B cell (primary cell): Measurements from ENCODE around the gene CTNNA1. TPM values are rescaled to one million over a fixed set of nuclear protein-coding genes. Genes with fewer than 3 reads are reported as not detected.

ENCODE experiments used
- ATAC-seq: fragments of 200-7000 bp; cut with Tn5 transposase; one replicate; pipeline ENCODE4 v1.10.0; 2021; ENCODE audit warnings: low read depth, mild to moderate bottlenecking, moderate number of reproducible peaks, moderate library complexity
- CTCF ChIA-PET: fragments of 350-600 bp; sonication (Branson Sonifier 250); formaldehyde crosslinking; loops from one replicate; lab custom pipeline; 2021; ENCODE audit warnings: antibody characterized with exemption, inconsistent platforms; lab: Charles Lee
- POLR2A ChIA-PET: fragments of 350-600 bp; sonication (Branson Sonifier 250); formaldehyde crosslinking; loops from one replicate; lab custom pipeline; 2021; ENCODE audit warnings: antibody characterized with exemption; lab: Charles Lee
- DNase-seq: peaks from one replicate; pipeline ENCODE4 v3.0.0; 2013
- H2AFZ ChIP-seq: 2 replicates; pipeline ENCODE4 v1.6.1; 2012; ENCODE audit warnings: mild to moderate bottlenecking, low read depth, low read length; ENCODE audit not compliant: insufficient read depth, poor library complexity, severe bottlenecking
- H3K27ac ChIP-seq, 2 donors: 1 replicate in 1 of 2; 2 replicates in 1 of 2; pipeline ENCODE4 v1.5.1; 2012 to 2013; ENCODE audit warnings: low read length in 2 of 2, mild to moderate bottlenecking in 2 of 2, moderate library complexity in 1 of 2
- H3K27me3 ChIP-seq, 4 experiments: fragments of 200-600 bp in 1 of 4; sonication (generic) in 1 of 4; replicated peaks in 1 of 4; 1 replicate in 2 of 4; 2 replicates in 2 of 4; pipeline versions ENCODE4 v1.6.1 to v1.7.0; 2013 to 2016; ENCODE audit warnings: low read length in 3 of 4, mild to moderate bottlenecking in 2 of 4, mixed read lengths in 1 of 4, moderate library complexity in 1 of 4; ENCODE audit not compliant: insufficient read depth in 4 of 4, control insufficient read depth in 3 of 4; ENCODE audit errors: control extremely low read depth in 1 of 4
- H3K36me3 ChIP-seq, 2 experiments: replicated peaks in 1 of 2; 1 replicate in 1 of 2; 2 replicates in 1 of 2; pipeline versions ENCODE4 v1.6.1 to v1.7.1; 2013; ENCODE audit warnings: low read length in 1 of 2; ENCODE audit not compliant: insufficient read depth in 2 of 2, control insufficient read depth in 1 of 2; ENCODE audit errors: control extremely low read depth in 1 of 2, extremely low read depth in 1 of 2
- H3K4me1 ChIP-seq, 2 donors: fragments of 200-600 bp in 1 of 2; sonication (generic) in 1 of 2; 1 replicate in 1 of 2; 2 replicates in 1 of 2; pipeline versions ENCODE4 v1.5.1 to v1.6.1; 2013 to 2017; ENCODE audit warnings: low read length in 2 of 2; ENCODE audit not compliant: control insufficient read depth in 2 of 2, insufficient read depth in 2 of 2
- H3K4me2 ChIP-seq: replicated peaks from 2 replicates; pipeline ENCODE3; 2012; ENCODE audit warnings: mild to moderate bottlenecking, low read depth, low read length; ENCODE audit not compliant: poor library complexity, severe bottlenecking
- H3K4me3 ChIP-seq, 5 experiments: fragments of 200-600 bp in 1 of 5; sonication (generic) in 1 of 5; 1 replicate in 3 of 5; 2 replicates in 2 of 5; pipeline versions ENCODE4 v1.5.1 to v1.7.0; 2011 to 2016; ENCODE audit warnings: low read length in 4 of 5, mild to moderate bottlenecking in 4 of 5, low read depth in 2 of 5, control low read depth in 1 of 5, moderate library complexity in 1 of 5; ENCODE audit not compliant: insufficient read depth in 1 of 5; ENCODE audit errors: control extremely low read depth in 1 of 5, extremely low read depth in 1 of 5
- H3K79me2 ChIP-seq: fragments of 200-600 bp; sonication (generic); one replicate; pipeline ENCODE4 v1.6.0; 2016; ENCODE audit warnings: low read length; ENCODE audit not compliant: control insufficient read depth, insufficient read depth
- H3K9ac ChIP-seq: fragments of 200-600 bp; sonication (generic); 2 replicates; pipeline ENCODE4 v1.6.1; 2017; ENCODE audit warnings: mild to moderate bottlenecking, low read length, moderate library complexity
- H3K9me3 ChIP-seq, 3 donors: one replicate each; pipeline versions ENCODE4 v1.6.1 to v1.7.1; 2013; ENCODE audit warnings: low read length in 2 of 3; ENCODE audit not compliant: control insufficient read depth in 2 of 3, insufficient read depth in 1 of 3; ENCODE audit errors: control extremely low read depth in 1 of 3
- H4K20me1 ChIP-seq: 2 replicates; pipeline ENCODE4 v1.6.0; 2012; ENCODE audit warnings: mild to moderate bottlenecking, low read length; ENCODE audit not compliant: insufficient read depth, control insufficient read depth, poor library complexity, severe bottlenecking
- H3K27ac Mint-ChIP-seq: one replicate; pipeline ENCODE4 v1.8.0; 2021; ENCODE audit warnings: mixed read lengths
- H3K27me3 Mint-ChIP-seq: one replicate; pipeline ENCODE4 v1.8.0; 2021; ENCODE audit warnings: mixed read lengths
- H3K4me1 Mint-ChIP-seq: one replicate; pipeline ENCODE4 v1.8.0; 2021; ENCODE audit warnings: mixed read lengths
- H3K4me3 Mint-ChIP-seq: one replicate; pipeline ENCODE4 v1.8.0; 2021; ENCODE audit warnings: mixed read lengths
- H3K9me3 Mint-ChIP-seq: one replicate; pipeline ENCODE4 v1.8.0; 2022; ENCODE audit warnings: mixed read lengths; ENCODE audit not compliant: insufficient read depth
- CTCF ChIP-seq: fragments of 200-600 bp; IDR thresholded peaks from one replicate; pipeline ENCODE4 v1.8.0; 2022; ENCODE audit warnings: antibody characterized with exemption, mild to moderate bottlenecking
- EZH2 ChIP-seq: IDR thresholded peaks from 2 replicates; pipeline ENCODE4 v1.6.1; 2012; ENCODE audit warnings: borderline replicate concordance, low read depth, mild to moderate bottlenecking, moderate library complexity, low read length; ENCODE audit not compliant: insufficient read depth, poor library complexity, severe bottlenecking
- WGBS: methylation state at CpG from one replicate; pipeline ENCODE4 v1.1.5; 2013; ENCODE audit warnings: missing lambda C conversion rate; ENCODE audit not compliant: insufficient coverage; 5-methylcytosine and 5-hydroxymethylcytosine counted together
- intact Hi-C: fragments of 100-400 bp; cut with micrococcal nuclease; formaldehyde crosslinking; loops from one replicate; pipeline ENCODE4 v1.10.0; 2022
- polyA plus RNA-seq: library from polyadenylated mRNA; depleted of rRNA; stranded (reverse); fragments of >200 nt; gene quantifications from 2 replicates; pipeline ENCODE4 v1.2.3, GENCODE V29; 2012
- total RNA-seq, 2 donors: library from RNA; stranded (reverse); fragments of 120-200 nt in 1 of 2; gene quantifications; 1 replicate in 1 of 2; 2 replicates in 1 of 2; pipeline versions ENCODE4 v1.2.3 to v1.2.4, GENCODE V29; 2013 to 2022

The CTNNA1 gene
- total and polyA plus RNA-seq, 2 donors (not counting 1 experiment from before 2014, with no cell fraction given), result 22.7 to 96.0 TPM

- ChIA-PET POLR2A (no interaction called here), CTCF (interaction anchor here (1.1 to 1.5 kb wide), 2 partner anchors 12 to 402 kb away, joined by 3 to 9 read pairs; partner anchors contain the start of gene KDM3B)
- DNase-seq (peak; percentile 37), ATAC-seq (no peak)
- Mint-ChIP-seq H3K4me3 (peak overlapping the region; percentile 83), H3K27ac (peak overlapping the region; percentile 32), H3K4me1 (peaks cover 28% of the 10 kb centered on the region), H3K27me3 (no peaks in the 10 kb centered on the region), H3K9me3 (peaks cover 2% of the 10 kb centered on the region)
- Histone ChIP-seq H3K9ac (peak overlapping the region; percentile 87), H3K4me1 (peaks cover 6 to 17% of the 10 kb centered on the region in 2 donors), H3K27ac (peak overlapping the region in 1 of 2 donors; percentile 59), H3K4me2 (peak overlapping the region; percentile 97), H3K36me3 (no peaks in the 10 kb centered on the region), H3K79me2 (peaks cover 48% of the 10 kb centered on the region), H3K9me3 (peaks cover 0 to 15% (median 5%) of the 10 kb centered on the region in 3 donors), H3K4me3 (peak overlapping the region; percentile 48 to 89 (median 74)), H3K27me3 (no peaks in the 10 kb centered on the region), H4K20me1 (peaks cover 15% of the 10 kb centered on the region), H2AFZ (peak overlapping the region; percentile 96)
- TF ChIP-seq CTCF (no peak), EZH2 (no peak)
- intact Hi-C loops, result loop anchor here (5.0 kb wide), 1 partner anchor 177 kb away; the partner anchor contains the start of gene HSPA9
- 2% methylated on average over 53 of the region's 58 CpGs for WGBS
These were observed 821 bp downstream of the CTNNA1 start for GRCh38 chr5:138753794-138754698.

- Histone ChIP-seq H3K9me3 (peaks cover 0 to 20% (median 11%) of the 10 kb centered on the region in 3 donors), H3K79me2 (peaks cover 54% of the 10 kb centered on the region), H4K20me1 (peaks cover 21% of the 10 kb centered on the region), H2AFZ (no peak overlapping the region), H3K9ac (no peak overlapping the region), H3K4me2 (peak overlapping the region; percentile 97), H3K27ac (no peak overlapping the region), H3K4me1 (peaks cover 6 to 17% of the 10 kb centered on the region in 2 donors), H3K27me3 (no peaks in the 10 kb centered on the region), H3K4me3 (no peak overlapping the region), H3K36me3 (peaks cover 0 to 3% of the 10 kb centered on the region in 2 experiments)
- Mint-ChIP-seq H3K27me3 (no peaks in the 10 kb centered on the region), H3K9me3 (peaks cover 2% of the 10 kb centered on the region), H3K4me1 (peaks cover 28% of the 10 kb centered on the region), H3K27ac (no peak overlapping the region), H3K4me3 (peak overlapping the region; percentile 83)
- 94% methylated on average over 13 of the region's 14 CpGs for WGBS
- no peak for DNase-seq
- POLR2A ChIA-PET, result no interaction called here
- TF ChIP-seq EZH2 (no peak), CTCF (no peak)
- CTCF ChIA-PET, result no interaction called here
- ATAC-seq, result no peak
- intact Hi-C loops, result loop anchor here (5.0 kb wide), 1 partner anchor 177 kb away; the partner anchor contains the start of gene HSPA9
These were observed 1.5 kb downstream of the CTNNA1 start for GRCh38 chr5:138754699-138755057.
